Activated CD4-positive, alpha-beta T cell treated with anti-CD3 and anti-CD28 coated beads, Interleukin-2, amount 50 U/mL, for 1 hour (primary cell): ENCODE measurements around the gene TNIP1.

ENCODE experiments used
- DNase-seq: peaks from one replicate; pipeline ENCODE4 v3.0.0-alpha.2; 2020

The TNIP1 gene, protein sequence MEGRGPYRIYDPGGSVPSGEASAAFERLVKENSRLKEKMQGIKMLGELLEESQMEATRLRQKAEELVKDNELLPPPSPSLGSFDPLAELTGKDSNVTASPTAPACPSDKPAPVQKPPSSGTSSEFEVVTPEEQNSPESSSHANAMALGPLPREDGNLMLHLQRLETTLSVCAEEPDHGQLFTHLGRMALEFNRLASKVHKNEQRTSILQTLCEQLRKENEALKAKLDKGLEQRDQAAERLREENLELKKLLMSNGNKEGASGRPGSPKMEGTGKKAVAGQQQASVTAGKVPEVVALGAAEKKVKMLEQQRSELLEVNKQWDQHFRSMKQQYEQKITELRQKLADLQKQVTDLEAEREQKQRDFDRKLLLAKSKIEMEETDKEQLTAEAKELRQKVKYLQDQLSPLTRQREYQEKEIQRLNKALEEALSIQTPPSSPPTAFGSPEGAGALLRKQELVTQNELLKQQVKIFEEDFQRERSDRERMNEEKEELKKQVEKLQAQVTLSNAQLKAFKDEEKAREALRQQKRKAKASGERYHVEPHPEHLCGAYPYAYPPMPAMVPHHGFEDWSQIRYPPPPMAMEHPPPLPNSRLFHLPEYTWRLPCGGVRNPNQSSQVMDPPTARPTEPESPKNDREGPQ

DNA sequence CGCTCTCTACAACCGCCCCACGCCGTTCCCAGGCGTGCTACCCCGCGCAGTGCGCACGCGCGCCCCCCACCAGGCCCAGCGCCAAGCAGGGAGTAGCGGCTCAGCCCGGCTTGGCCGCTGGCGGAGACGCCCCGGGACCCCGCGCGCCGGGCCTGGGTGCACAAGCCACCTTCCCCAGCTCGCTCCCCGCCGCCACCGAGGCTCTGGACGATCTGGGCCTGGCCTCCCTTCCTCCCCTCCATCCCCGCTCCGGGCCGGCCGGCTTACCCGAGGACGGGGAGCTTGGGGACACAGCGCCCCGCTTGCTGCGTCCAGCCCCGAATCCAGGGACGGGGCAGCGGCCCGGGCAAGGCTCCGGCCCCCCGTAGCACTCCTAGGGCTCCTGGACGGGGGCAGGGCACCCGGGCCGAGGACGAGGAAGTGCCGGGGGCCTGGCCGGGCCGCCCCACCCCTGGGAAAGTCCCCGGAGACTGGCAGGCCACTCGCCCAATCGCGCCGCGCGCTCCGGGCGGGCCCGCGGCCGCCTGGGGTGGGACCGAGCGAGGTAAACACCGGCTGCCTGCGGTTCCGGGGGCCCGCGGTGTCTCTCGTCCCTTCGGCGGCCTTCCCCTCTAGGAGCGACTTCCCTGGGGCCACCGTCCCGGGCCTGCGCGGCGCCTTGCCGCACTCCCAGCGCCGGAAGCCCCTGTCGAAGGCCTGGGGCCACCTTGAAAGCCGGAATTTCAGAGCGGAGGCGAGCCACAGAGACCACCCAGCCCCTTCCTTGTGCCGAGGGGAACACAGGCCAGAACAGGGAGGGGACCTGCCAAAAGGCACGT, at the start of gene TNIP1:
Gene TNIP1 (minus strand): TSS at position 422 of the 818 bp plus-strand sequence. CDS start 15,939 bp downstream, outside the sequence.
- DNase-seq = peak; percentile 91

DNA sequence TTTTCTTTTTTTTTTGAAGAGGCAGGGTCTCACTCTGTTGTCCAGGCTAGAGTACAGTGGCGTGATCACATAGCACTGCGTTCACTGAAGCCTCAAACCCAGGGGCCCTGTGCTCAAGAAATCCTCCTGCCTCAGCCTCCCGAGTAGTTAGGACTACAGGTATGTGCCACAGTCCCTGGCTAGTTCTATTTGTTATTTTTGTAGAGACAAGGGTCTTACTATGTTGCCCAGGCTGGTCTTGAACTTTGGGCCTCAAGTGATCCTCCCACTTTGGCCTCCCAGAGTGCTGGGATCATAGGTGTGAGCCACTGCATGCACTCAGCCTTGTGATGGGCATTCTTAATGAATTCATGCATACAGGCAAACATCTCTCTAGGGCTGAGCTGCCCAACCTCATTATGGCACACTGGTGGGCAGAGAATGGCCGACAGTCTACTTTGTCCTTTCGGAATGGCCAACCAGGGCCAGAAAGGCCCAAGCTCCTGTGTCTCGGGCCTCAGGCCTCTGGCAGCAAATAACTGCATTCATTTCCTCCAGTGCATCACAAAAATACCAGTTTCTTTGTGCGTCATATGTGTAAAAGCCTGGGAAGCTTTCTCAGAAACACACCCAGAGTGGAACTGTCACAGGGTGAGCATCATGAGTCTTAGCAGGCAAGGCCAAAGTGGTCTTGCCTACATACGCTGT, 49.5 kb upstream of the TNIP1 start:
- DNase-seq = no peak

DNA sequence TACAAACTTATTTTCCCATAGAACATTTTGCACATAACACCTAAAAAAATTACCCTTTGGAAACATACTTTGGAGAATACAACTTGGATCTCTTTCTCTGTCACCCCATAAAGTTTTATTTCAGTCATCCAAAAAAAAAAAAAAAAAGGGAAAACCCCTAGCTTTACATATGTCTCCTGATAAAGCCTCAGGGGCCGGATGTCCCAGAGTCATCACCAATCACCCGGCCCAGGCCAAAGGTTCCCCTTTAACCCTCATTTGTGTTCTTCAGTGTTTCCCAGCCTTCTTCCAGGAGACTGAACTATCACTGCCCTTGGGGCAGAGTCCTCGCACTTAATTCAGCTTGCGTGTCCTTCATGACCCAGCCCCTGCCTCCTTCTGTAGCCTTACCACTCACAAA, 48.0 kb upstream of the TNIP1 start:
- no peak for DNase-seq

DNA sequence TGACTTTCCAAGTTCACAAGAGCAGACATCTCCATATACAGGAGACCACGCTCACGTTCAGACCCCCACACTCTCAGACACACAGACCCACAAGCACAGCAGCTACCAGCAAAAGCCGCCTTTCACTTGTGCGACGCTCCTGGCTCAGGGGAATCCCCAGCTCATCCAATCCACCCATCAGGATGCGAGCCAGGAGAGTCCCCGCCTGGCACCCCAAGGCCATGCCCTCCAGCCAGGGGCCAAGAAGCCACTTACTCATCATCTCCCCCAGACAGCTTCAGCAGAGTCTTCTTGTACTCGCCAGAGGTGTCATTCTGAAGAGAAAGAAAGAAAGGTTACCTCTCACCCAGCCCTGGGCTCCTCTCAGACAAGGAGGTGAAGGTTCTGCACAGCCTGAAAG, 47.1 kb upstream of the TNIP1 start:
- no peak for DNase-seq

DNA sequence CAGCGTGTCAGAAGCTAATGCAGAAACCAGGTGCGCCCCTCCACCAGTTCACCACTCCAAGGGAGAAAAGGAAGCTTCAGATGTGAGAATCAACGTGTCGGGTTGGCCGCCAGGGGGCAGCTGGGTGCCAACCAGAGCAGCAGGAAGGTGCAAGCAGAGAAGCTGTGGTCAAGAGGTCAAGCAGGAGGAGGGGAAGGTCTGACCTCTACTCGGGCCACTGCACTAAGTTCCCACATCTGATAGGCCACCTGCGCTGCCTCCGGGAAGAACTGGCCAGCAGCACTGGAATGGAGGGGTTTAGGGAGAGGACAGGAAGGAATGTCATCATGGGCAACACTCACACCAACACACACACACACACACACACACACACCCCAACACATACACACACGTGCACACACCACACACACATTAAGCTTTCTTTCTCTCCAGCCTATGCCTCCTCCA, 45.4 kb upstream of the TNIP1 start:
- peak; percentile 64 for DNase-seq

DNA sequence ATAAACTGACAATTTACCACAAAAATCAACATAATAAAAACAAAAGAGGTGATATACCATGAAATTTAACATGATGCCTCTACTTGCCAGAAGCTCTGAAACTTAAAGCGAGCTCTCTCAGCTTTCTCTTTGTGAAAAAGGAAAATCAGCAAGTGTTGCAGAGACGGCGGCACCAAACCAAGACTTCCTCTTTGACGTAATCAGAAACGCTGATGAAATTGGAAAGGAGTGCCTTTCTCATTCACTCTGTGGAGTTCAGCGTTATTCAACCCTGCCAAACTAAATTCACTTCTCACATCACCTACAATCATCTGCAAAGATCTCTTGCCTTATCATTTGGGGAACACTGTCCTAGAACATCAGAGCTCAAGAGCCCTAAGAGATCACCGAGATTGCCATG, 44.6 kb upstream of the TNIP1 start:
- no peak for DNase-seq

DNA sequence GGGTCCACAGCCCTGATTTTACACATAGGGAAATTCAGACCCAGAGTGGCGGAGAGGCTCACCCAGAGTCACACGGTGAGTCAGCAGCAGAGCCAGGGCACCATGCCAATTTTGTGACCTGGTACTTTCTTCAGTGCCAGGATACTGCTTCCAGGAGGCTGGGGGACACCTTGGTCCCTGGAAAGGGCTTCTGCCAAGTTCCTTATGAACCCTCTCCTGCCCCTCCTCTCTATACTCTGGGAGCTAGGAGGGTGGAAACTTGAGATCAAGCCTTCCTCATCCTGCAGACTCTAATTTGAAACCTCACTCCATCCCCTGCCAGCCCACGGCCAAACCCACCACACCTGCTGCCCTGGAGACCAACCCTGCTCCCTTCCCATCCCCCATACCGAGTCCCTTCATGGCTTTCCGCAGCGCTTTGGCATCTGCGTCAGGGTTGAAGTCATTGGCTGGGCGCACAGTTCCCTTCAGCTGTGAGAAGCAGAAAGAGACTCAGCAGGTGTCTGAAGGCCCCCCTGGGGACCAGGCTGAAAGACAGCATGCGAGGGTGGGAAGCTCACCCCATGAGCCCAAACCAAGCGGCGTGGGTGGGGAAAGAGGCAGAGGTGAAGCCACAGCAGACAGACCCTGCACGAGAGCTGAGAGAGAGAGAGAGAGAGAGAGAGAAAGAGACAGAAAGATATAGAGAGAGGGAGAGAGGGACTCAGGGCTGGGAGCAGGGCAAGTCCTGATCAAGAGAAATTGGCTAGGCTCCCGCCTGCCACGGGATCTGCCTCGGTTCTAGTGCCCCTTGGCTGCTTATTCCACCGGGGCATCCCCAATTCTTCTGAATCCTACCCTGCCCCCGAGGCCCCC, 43.3 kb upstream of the TNIP1 start:
- no peak for DNase-seq

DNA sequence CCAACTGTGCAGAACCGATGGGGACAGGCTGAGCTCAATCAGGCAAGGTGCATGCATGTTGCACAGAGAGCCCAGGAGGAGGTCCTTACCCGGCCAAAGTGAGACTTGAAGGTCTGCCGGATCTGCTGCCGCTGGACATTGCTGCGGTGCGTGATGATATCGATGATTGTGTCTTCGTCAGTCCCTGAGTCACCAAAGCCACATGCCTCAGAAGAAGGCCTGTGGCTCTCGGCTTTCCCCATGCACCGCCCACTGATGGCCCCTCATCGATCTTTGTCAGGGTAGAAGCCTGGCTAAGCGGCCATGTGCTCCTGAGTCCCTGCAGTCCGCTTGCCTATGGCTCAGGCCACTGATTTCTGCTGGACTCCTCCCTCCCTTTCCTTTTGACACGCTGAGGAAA, 42.0 kb upstream of the TNIP1 start:
- no peak for DNase-seq

DNA sequence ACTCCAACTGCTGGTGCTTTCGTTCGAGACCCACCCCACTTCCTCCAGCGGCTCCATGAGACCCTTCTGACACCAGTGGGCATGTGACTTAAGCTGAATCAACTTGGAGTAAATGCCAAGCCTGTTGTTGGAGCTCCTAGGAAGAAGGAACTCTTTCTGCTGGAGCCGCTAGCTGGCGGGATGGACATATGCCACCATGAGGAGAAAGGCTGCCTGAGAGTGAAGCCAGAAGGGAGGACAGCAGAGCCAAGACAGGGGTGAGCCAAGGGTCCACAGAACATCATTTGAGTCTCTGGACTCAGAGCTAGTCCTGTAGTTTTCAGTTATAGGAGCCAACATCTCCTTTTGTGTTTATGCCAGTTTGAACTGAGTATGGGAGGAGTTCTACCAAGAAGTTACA, 40.8 kb upstream of the TNIP1 start:
- DNase-seq = no peak

DNA sequence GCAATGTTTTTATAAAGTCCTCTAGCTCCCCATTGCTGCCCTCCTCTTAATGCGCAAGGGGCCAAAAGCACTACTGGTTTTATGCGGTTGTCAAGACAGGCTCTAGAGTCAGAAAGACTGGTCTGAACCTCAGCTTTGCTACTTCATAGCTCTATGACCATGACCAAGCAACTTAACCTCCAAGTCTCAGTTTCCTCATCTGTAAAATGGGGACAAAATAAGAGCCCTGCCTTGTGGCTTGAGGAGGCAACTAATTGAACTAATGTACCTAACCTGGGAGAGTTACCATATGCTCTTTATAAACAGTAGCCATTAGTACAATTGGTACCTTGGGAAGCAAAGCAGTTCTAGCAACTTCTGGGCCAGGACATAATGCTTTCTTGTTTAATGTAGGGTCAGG, 40.3 kb upstream of the TNIP1 start:
- DNase-seq = no peak

DNA sequence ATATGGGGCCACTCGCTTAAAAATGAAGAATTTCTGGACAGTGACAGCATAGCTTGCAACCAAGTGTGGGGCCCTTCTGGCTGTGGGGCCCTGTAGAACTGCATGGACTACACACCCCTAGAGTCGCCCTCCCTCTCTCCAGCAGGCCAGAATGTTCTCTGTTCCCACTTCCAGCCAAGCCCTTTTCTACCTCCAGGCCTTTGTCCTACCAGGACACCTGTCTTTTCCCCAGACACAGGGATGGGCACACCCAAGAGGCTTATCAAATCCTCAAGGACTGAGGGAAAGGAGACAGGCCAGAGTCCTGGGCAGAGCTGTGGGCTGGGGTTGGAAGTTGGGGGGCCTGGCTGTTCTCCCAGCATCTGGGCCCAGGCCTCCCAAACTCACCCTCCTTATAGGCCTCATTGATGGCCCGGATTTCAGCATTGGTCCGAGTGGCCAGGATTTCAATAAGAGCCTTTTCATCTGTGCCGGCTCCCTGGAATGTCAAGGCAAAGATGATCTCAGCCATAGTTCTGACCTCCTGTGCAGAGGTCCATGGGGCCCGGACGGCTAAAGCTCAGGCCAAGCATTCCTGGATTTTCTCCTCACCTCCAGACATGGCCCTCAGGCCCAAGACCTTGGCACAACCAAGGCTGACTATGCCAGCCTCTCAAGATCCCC, 38.2 kb upstream of the TNIP1 start:
- no peak for DNase-seq

DNA sequence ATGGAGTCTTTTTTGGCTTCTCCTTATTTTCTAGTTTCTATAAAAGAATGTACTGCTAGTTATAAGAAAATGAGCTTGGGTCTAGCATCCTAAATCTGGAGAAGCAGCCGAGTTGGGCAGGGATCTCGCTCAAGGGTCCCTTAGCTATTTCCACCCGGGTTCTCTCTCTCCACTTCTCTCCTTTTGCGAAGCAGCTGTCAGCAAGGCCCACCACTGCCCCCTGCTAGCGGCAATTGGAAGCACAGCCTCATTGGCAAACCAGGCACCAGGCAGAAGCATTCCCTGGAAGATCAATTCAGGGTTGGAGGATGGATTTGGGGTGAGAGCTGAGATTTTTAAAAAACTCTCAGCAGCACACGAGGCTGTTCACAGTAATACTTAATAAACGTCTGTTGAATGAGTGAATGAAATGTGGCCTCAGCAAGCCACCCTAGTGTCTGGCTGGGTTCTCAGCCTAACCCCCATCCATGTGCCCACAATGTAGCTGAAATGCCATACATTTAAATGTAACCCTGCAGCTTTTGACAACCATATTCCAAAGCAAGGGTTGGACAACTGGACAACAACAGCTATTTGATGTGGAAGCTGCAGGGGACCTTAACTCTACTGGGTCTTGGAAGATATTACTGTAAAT, 34.6 kb upstream of the TNIP1 start:
- peak; percentile 72 for DNase-seq

DNA sequence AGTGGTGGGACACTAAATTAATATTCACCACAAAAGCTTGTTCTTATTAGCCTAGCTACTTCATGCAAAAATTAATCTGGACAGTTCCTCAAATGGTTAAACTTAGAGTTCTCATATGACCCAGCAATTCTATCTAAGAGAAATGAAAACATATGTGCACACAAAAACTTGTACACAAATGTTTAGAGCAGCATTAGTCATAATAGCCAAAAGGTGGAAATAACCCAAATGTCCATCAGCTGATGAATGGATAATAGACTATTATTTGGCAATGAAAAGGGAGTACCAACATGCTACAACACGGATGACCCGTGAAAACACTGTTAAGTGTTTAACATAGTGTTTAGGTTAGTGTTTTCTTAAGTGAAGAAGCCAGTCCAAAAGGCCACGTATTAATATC, 32.8 kb upstream of the TNIP1 start:
- no peak for DNase-seq

DNA sequence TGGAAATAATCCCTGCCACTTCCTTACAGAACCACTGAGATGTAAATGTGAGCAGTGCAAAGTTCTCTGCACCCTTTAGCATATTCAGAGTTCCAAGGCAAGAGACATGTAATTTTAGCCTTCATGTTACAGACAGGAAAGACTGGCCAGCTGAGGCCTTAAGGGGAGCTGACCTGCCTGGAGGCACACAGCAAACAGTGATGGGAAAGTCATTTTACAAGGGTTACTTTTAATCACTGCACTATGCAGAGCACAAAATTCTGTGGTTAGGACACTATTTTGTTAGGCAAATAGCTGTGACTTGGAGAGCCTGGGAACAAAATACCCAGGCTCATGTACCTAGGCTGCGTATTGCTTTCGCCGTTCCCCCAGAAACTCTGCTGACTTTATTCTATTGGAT, 30.2 kb upstream of the TNIP1 start:
- no peak for DNase-seq

DNA sequence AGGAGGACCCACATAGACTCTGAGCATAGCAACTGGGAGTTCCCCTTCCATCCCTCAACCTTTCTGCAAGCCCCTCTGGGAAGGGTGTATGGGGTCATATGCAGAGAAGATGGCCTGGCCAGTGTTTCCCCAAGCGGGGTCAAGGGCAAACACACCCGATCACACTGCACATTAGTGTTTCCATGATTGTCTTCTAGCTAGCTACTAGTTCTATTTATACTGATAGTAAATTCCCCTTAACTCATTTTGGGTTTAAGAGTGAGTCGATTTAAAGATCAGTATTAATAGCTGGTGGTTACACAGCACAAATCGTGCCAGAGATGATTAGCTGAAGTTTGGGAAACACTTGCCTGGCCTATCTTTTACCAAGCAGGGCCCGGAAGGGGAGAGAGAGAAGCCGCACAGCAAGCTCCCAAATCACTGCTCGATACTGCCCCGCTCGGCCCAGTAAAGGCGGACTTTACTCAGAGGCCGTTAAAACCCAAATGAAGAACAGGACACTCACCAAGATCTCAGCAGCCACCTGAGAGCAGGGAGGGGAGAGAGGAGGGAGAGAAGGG, 29.4 kb upstream of the TNIP1 start:
- no peak for DNase-seq

DNA sequence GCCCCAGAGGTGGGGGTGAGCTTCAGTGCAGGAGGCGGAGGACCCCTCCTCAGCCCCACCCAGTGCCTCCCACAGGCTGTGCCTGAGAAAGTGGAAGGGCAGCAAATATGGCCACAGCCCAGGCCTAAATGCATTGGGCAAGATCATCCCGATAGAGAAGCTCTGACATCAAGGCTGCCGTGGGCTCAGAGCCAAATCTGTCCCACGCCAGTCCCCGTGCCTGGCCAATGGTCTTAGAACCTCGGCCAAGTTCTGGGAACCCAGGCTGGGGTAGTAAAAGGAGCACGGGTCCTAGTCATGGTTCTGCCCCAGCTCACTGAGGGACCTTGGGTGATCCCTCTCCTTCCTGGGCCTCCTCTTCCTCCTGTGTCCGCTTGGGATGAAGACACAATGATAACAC, 27.7 kb upstream of the TNIP1 start:
- DNase-seq = no peak

DNA sequence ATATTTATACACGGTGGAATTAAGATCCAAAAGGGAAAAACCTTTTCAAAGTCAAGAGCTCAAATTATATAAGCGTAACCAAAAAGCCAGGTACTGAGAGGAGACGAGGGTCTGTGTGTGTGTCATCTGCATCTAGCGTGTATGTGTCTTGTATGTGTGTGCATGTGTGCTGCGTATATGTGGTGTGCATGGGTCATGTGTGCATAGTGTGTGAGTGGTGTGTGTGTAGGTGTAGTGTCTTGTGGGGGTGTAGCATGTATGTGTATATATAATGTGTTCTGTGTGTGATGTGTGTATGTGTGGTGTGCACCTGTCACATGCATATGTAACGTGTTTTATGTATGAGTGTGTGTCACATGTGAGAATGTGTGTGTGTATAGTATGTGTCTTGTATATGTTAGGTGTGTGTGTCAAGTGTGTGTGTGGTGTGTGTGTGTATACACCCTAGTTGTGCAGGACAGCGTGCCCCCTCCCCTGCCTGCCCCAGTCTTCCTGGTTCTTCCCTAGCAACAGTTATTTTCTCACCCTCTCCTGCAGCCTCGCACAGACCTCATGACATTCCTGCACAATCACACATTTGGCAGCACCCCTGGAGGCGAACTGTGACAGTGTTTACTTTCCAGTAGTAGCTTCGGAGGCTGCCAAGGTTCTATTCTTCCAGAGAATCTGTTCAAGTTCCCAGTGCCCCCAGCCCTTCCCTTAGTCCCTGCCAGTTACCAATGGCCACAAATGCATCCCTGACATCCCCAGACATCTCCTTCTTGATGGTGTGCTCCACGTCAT, 27.1 kb upstream of the TNIP1 start:
- DNase-seq = no peak

DNA sequence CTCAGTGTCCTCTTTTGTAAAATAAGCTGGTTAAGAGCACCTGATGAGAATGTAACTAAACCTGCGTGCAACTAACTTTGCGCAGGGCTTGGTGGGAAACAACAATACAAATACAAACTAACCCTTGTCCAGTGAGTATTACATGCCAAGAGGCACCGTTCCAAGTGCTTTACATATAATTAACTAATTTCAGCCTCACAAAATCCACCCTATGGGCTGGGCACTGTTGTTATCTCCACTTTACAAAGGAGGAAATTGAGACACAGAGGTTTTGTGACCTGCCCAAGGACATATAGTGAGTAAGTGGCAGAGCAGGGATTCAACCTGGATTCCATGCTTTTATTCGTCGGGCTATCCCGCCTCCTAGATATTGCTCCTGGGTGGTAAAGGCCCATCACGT, 26.2 kb upstream of the TNIP1 start:
- DNase-seq = no peak

DNA sequence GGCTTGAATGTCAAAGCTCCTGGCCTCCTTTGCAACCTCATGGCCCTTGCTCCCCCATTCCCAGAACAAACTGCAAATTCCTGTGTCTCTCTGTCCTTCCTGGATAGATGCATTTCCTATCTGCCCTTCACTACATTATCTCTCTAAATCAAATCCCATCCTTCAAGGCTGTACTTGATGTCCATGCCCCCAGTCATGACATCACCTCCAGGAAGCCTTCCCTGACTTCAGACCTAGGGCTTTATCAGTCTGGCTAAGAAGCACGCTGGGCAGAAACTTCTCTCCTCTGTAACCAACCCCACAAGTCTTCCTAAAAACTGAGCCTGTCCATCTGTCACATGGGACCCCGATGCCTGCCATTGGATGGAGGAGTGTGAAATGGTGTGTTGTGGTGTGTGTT, 25.7 kb upstream of the TNIP1 start:
- DNase-seq = no peak

DNA sequence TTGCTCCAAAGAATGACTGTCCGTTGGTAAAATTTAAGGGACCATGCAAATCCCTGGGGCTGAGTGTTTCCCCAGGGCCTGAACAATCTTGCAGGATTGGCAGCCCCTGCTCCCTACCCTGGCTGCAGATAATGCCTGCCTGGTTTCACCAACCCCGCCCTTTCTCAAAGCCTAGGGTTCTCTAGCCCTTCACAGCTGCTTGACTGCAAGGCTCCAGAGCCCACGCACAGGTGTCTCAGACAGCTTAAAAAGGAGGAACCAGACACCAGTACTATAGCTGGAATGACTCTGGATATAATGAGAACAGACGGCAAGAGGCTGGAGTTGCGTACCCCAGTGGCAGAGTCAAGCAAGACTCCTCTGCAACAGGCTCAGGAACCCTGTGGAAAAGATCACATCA, 25.2 kb upstream of the TNIP1 start:
- DNase-seq = no peak
